DOHH2 (cell line): Measurements from ENCODE around the gene TOM1.
A peak's percentile ranks its signal among the peaks of the same experiment; 100 is the strongest.

Source experiments
- H3F3A ChIP-seq: fragments of 200-600 bp; sonication (generic), shearing (Covaris generic); 2 replicates; pipeline ENCODE4 v1.6.0; 2016; ENCODE audit warnings: antibody characterized with exemption, mild to moderate bottlenecking; ENCODE audit not compliant: control insufficient read depth, insufficient read depth
- H3K27ac ChIP-seq: fragments of 200-600 bp; sonication (generic); 2 replicates; pipeline ENCODE4 v1.5.1; 2014; ENCODE audit warnings: low read depth, mild to moderate bottlenecking, low read length, moderate library complexity
- H3K27me3 ChIP-seq: fragments of 200-600 bp; sonication (generic); 2 replicates; pipeline ENCODE4 v1.6.1; 2014; ENCODE audit warnings: mild to moderate bottlenecking, low read length, mixed read lengths; ENCODE audit not compliant: control insufficient read depth
- H3K36me3 ChIP-seq: fragments of 200-600 bp; sonication (generic); 2 replicates; pipeline ENCODE4 v1.6.1; 2014; ENCODE audit warnings: mild to moderate bottlenecking, low read length, moderate library complexity, mixed read lengths; ENCODE audit not compliant: control insufficient read depth
- H3K4me1 ChIP-seq: fragments of 200-600 bp; sonication (generic); 2 replicates; pipeline ENCODE4 v1.6.1; 2014; ENCODE audit warnings: mild to moderate bottlenecking, low read length, mixed read lengths; ENCODE audit not compliant: control insufficient read depth
- H3K4me2 ChIP-seq: fragments of 200-600 bp; sonication (generic); 2 replicates; pipeline ENCODE4 v1.6.0; 2014; ENCODE audit warnings: mild to moderate bottlenecking, low read length, moderate library complexity
- H3K4me3 ChIP-seq: fragments of 200-600 bp; sonication (generic); 2 replicates; pipeline ENCODE4 v1.5.1; 2014; ENCODE audit warnings: mild to moderate bottlenecking, low read length, mixed read lengths
- H3K79me2 ChIP-seq: fragments of 200-600 bp; sonication (generic); 2 replicates; pipeline ENCODE4 v1.6.1; 2014; ENCODE audit warnings: mild to moderate bottlenecking, low read length, mixed read lengths; ENCODE audit not compliant: control insufficient read depth
- H3K9me2 ChIP-seq: fragments of 200-600 bp; sonication (generic); replicated peaks from 2 replicates; pipeline ENCODE4 v1.6.1; 2014; ENCODE audit warnings: mild to moderate bottlenecking, low read length, mixed read lengths; ENCODE audit not compliant: control insufficient read depth
- H3K9me3 ChIP-seq: fragments of 200-600 bp; sonication (generic); 2 replicates; pipeline ENCODE4 v1.6.1; 2014; ENCODE audit warnings: antibody characterized with exemption, low read length, mixed read lengths; ENCODE audit not compliant: control insufficient read depth, insufficient read depth
- H4K20me1 ChIP-seq: fragments of 200-600 bp; sonication (generic); 2 replicates; pipeline ENCODE4 v1.6.0; 2014; ENCODE audit warnings: low read depth, mild to moderate bottlenecking, antibody characterized with exemption, low read length, moderate library complexity; ENCODE audit not compliant: control insufficient read depth, insufficient read depth
- CTCF ChIP-seq: fragments of 200-600 bp; sonication (generic); IDR thresholded peaks from one replicate; pipeline ENCODE4 v1.5.1; 2014; ENCODE audit warnings: antibody characterized with exemption, mild to moderate bottlenecking, low read depth, low read length; ENCODE audit not compliant: poor library complexity, severe bottlenecking
- EZH2phosphoT487 ChIP-seq: fragments of 200-600 bp; sonication (generic); IDR thresholded peaks from 2 replicates; pipeline ENCODE4 v1.6.1; 2017; ENCODE audit warnings: borderline replicate concordance, mild to moderate bottlenecking, antibody characterized with exemption, low read length, moderate library complexity, mixed read lengths

The TOM1 gene

GRCh38 chr22:35311551-35311999 is 11.9 kb downstream of the TOM1 start:
- H4K20me1 ChIP-seq, result no peaks in the 10 kb centered on the region
- no peaks in the 10 kb centered on the region for H3K27me3 ChIP-seq
- no peak overlapping the region for H3K27ac ChIP-seq
- TF ChIP-seq CTCF (no peak), EZH2phosphoT487 (no peak)
- no peaks in the 10 kb centered on the region for H3K9me2 ChIP-seq
- H3K4me2 ChIP-seq, result peak overlapping the region; percentile 12; the same call in 1 of the 2 replicates
- peaks cover 56% of the 10 kb centered on the region for H3K4me1 ChIP-seq
- no peaks in the 10 kb centered on the region for H3F3A ChIP-seq
- no peaks in the 10 kb centered on the region for H3K9me3 ChIP-seq
- no peaks in the 10 kb centered on the region for H3K36me3 ChIP-seq
- H3K79me2 ChIP-seq, result no peaks in the 10 kb centered on the region
- H3K4me3 ChIP-seq, result no peak overlapping the region

- Histone ChIP-seq H3K27ac (no peak overlapping the region), H3K4me2 (no peak overlapping the region), H3K79me2 (no peaks in the 10 kb centered on the region), H3F3A (no peaks in the 10 kb centered on the region), H3K36me3 (no peaks in the 10 kb centered on the region), H3K4me3 (no peak overlapping the region), H3K9me2 (no peaks in the 10 kb centered on the region), H3K4me1 (peaks cover 48% of the 10 kb centered on the region), H4K20me1 (no peaks in the 10 kb centered on the region), H3K27me3 (no peaks in the 10 kb centered on the region), H3K9me3 (no peaks in the 10 kb centered on the region)
- TF ChIP-seq EZH2phosphoT487 (no peak), CTCF (no peak)
These were observed 12.7 kb downstream of the TOM1 start for GRCh38 chr22:35312198-35313059.

GRCh38 chr22:35313311-35314121 is 13.8 kb downstream of the TOM1 start:
- H3F3A ChIP-seq, result no peaks in the 10 kb centered on the region
- H3K4me3 ChIP-seq, result no peak overlapping the region
- no peaks in the 10 kb centered on the region for H3K9me3 ChIP-seq
- TF ChIP-seq EZH2phosphoT487, result no peak
- TF ChIP-seq CTCF, result no peak
- no peaks in the 10 kb centered on the region for H3K36me3 ChIP-seq
- H3K27me3 ChIP-seq, result no peaks in the 10 kb centered on the region
- peaks cover 37% of the 10 kb centered on the region for H3K4me1 ChIP-seq
- no peaks in the 10 kb centered on the region for H3K79me2 ChIP-seq
- H3K9me2 ChIP-seq, result no peaks in the 10 kb centered on the region
- H4K20me1 ChIP-seq, result no peaks in the 10 kb centered on the region
- 0 out of 2 replicates have a peak overlapping the region, but pooled peaks have one; percentile 7 for H3K4me2 ChIP-seq
- H3K27ac ChIP-seq, result no peak overlapping the region
